HEK293 (cell line): ENCODE data around the gene RBM39.

Experiments used
- GLIS2 ChIP-seq: fragments of 450-650 bp; formaldehyde crosslinking; IDR thresholded peaks from 2 replicates; pipeline ENCODE4 v1.5.1; 2016; ENCODE audit warnings: missing biosample characterization, missing genetic modification characterization
- KLF1 ChIP-seq: fragments of 450-650 bp; formaldehyde crosslinking; IDR thresholded peaks from 2 replicates; pipeline ENCODE4 v1.5.1; 2016; ENCODE audit warnings: missing biosample characterization, missing genetic modification characterization
- KLF10 ChIP-seq: fragments of 450-650 bp; IDR thresholded peaks from 2 replicates; pipeline ENCODE4 v1.5.1; 2018; ENCODE audit warnings: missing biosample characterization, mild to moderate bottlenecking, missing genetic modification characterization
- KLF16 ChIP-seq: fragments of 450-650 bp; formaldehyde crosslinking; IDR thresholded peaks from 2 replicates; pipeline ENCODE4 v1.5.1; 2017; ENCODE audit warnings: missing biosample characterization, missing genetic modification characterization
- KLF7 ChIP-seq: fragments of 450-650 bp; formaldehyde crosslinking; IDR thresholded peaks from 2 replicates; pipeline ENCODE4 v1.5.1; 2016; ENCODE audit warnings: missing biosample characterization, missing genetic modification characterization, borderline replicate concordance
- KLF8 ChIP-seq: fragments of 450-650 bp; formaldehyde crosslinking; IDR thresholded peaks from 2 replicates; pipeline ENCODE4 v1.5.1; 2016; ENCODE audit warnings: missing biosample characterization, missing genetic modification characterization
- KLF9 ChIP-seq: fragments of 450-650 bp; formaldehyde crosslinking; IDR thresholded peaks from 2 replicates; pipeline ENCODE4 v1.5.1; 2016; ENCODE audit warnings: missing biosample characterization, missing genetic modification characterization, low read depth
- SP7 ChIP-seq: fragments of 450-650 bp; formaldehyde crosslinking; IDR thresholded peaks from 2 replicates; pipeline ENCODE4 v1.5.1; 2016; ENCODE audit warnings: missing biosample characterization, missing genetic modification characterization
- TCF7L2 ChIP-seq: IDR thresholded peaks from 2 replicates; pipeline ENCODE4 v1.6.1; 2011; ENCODE audit warnings: low read depth, mild to moderate bottlenecking, inconsistent platforms, low read length, moderate library complexity, borderline replicate concordance
- YY2 ChIP-seq: fragments of 450-650 bp; formaldehyde crosslinking; IDR thresholded peaks from 2 replicates; pipeline ENCODE4 v1.5.1; 2016; ENCODE audit warnings: missing biosample characterization, missing genetic modification characterization
- ZBTB8A ChIP-seq: fragments of 450-650 bp; formaldehyde crosslinking; IDR thresholded peaks from 2 replicates; pipeline ENCODE4 v1.5.1; 2016; ENCODE audit warnings: missing biosample characterization, missing genetic modification characterization
- ZEB2 ChIP-seq: fragments of 450-650 bp; formaldehyde crosslinking; IDR thresholded peaks from 2 replicates; pipeline ENCODE4 v1.5.1; 2016; ENCODE audit warnings: missing biosample characterization, missing genetic modification characterization
- ZNF121 ChIP-seq: fragments of 450-650 bp; formaldehyde crosslinking; IDR thresholded peaks from 2 replicates; pipeline ENCODE4 v1.5.1; 2016; ENCODE audit warnings: missing biosample characterization, missing genetic modification characterization
- ZNF19 ChIP-seq: fragments of 450-650 bp; formaldehyde crosslinking; IDR thresholded peaks from 2 replicates; pipeline ENCODE4; 2016; ENCODE audit warnings: missing biosample characterization, missing genetic modification characterization, low read depth
- ZNF2 ChIP-seq: fragments of 450-650 bp; formaldehyde crosslinking; IDR thresholded peaks from 2 replicates; pipeline ENCODE4 v1.5.1; 2016; ENCODE audit warnings: missing biosample characterization, missing genetic modification characterization
- ZNF302 ChIP-seq: fragments of 450-650 bp; formaldehyde crosslinking; IDR thresholded peaks from 2 replicates; pipeline ENCODE4 v1.5.1; 2016; ENCODE audit warnings: missing biosample characterization, missing genetic modification characterization, low read depth
- ZNF394 ChIP-seq: fragments of 450-650 bp; formaldehyde crosslinking; IDR thresholded peaks from 2 replicates; pipeline ENCODE4 v1.5.1; 2016; ENCODE audit warnings: missing biosample characterization, missing genetic modification characterization, mild to moderate bottlenecking, moderate library complexity, borderline replicate concordance
- ZNF521 ChIP-seq: fragments of 450-650 bp; formaldehyde crosslinking; IDR thresholded peaks from 2 replicates; pipeline ENCODE4 v1.5.1; 2017; ENCODE audit warnings: missing biosample characterization, mild to moderate bottlenecking, missing genetic modification characterization
- ZNF529 ChIP-seq: fragments of 450-650 bp; formaldehyde crosslinking; IDR thresholded peaks from 2 replicates; pipeline ENCODE4 v1.5.1; 2017; ENCODE audit warnings: missing genetic modification characterization, missing biosample characterization; ENCODE audit not compliant: insufficient replicate concordance
- ZNF596 ChIP-seq: fragments of 450-650 bp; IDR thresholded peaks from 2 replicates; pipeline ENCODE4 v1.5.0; 2018; ENCODE audit warnings: missing biosample characterization, mild to moderate bottlenecking, missing genetic modification characterization, moderate library complexity
- ZNF707 ChIP-seq: fragments of 450-650 bp; formaldehyde crosslinking; IDR thresholded peaks from 2 replicates; pipeline ENCODE4 v1.5.1; 2016; ENCODE audit warnings: missing biosample characterization, missing genetic modification characterization
- ZNF76 ChIP-seq: fragments of 450-650 bp; formaldehyde crosslinking; IDR thresholded peaks from 2 replicates; pipeline ENCODE4; 2016; ENCODE audit warnings: low read depth, missing biosample characterization, missing genetic modification characterization, borderline replicate concordance
- ZNF791 ChIP-seq: fragments of 450-650 bp; formaldehyde crosslinking; IDR thresholded peaks from 2 replicates; pipeline ENCODE4 v1.5.1; 2016; ENCODE audit warnings: missing biosample characterization, missing genetic modification characterization
- ZSCAN23 ChIP-seq: fragments of 450-650 bp; formaldehyde crosslinking; IDR thresholded peaks from 2 replicates; pipeline ENCODE4 v1.5.1; 2016; ENCODE audit warnings: missing biosample characterization, missing genetic modification characterization
- TF ChIP-seq, protein P1 (sequence below): fragments of 450-650 bp; formaldehyde crosslinking; IDR thresholded peaks from 2 replicates; pipeline ENCODE4 v1.5.1; 2017; ENCODE audit warnings: missing biosample characterization, missing genetic modification characterization
- TF ChIP-seq, protein P2 (sequence below): fragments of 450-650 bp; formaldehyde crosslinking; IDR thresholded peaks from 2 replicates; pipeline ENCODE4 v1.5.1; 2016; ENCODE audit warnings: missing biosample characterization, missing genetic modification characterization, borderline replicate concordance
- TF ChIP-seq, protein P3 (sequence below): fragments of 450-650 bp; formaldehyde crosslinking; IDR thresholded peaks from 2 replicates; pipeline ENCODE4 v1.5.1; 2016; ENCODE audit warnings: missing biosample characterization, missing genetic modification characterization
- TF ChIP-seq, protein P4 (sequence below): fragments of 450-650 bp; formaldehyde crosslinking; IDR thresholded peaks from 2 replicates; pipeline ENCODE4 v1.5.1; 2016; ENCODE audit warnings: missing biosample characterization, missing genetic modification characterization
- TF ChIP-seq, protein P5 (sequence below): fragments of 450-650 bp; formaldehyde crosslinking; IDR thresholded peaks from 2 replicates; pipeline ENCODE4 v1.5.1; 2017; ENCODE audit warnings: missing biosample characterization, missing genetic modification characterization

The RBM39 gene

DNA sequence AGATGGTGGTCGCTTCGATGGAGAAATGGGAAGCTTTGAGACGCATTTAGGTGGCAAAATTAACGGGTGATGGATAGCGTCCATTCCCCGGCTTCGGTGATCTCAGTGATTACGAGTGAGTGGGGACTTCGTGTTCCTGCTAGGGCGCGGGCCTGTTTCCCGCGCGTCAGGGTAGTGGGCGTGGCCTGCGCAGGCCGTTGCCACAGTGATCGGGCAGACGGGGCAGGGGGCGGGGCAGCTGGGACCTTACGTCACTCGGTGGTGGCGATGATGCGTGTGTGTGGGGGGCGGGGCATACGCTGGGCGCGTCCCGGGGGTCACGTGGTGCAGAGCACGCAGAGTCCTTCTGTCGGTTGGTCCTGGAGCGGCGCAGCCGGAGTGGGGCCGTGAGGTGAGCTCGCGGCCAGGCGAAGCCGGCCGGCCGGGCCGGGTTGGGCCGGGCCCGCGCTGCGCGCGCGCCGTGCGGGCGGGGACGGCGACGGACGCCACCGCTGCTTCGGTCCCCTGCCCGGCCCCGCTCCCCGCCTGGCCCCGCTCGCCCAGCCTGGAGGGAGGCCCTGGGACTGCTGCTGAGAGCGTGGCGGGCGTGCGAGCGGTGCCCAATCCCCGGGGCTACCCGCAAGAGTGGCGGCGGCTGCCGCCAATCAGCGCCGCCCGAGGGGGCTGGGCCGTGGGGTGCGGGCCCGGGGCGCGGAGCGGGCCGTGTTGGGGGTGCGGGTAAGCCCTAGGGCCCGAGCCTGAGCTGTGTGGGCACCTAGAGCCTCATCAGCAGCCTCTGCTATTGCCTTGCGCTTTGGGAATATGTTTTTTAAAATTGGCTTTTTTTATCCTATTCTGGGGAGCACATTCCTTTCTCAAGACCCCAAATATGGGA, 29.9 kb upstream of the RBM39 start, which contains the start of gene PHF20 (continued):
- TF ChIP-seq, protein P1, sequence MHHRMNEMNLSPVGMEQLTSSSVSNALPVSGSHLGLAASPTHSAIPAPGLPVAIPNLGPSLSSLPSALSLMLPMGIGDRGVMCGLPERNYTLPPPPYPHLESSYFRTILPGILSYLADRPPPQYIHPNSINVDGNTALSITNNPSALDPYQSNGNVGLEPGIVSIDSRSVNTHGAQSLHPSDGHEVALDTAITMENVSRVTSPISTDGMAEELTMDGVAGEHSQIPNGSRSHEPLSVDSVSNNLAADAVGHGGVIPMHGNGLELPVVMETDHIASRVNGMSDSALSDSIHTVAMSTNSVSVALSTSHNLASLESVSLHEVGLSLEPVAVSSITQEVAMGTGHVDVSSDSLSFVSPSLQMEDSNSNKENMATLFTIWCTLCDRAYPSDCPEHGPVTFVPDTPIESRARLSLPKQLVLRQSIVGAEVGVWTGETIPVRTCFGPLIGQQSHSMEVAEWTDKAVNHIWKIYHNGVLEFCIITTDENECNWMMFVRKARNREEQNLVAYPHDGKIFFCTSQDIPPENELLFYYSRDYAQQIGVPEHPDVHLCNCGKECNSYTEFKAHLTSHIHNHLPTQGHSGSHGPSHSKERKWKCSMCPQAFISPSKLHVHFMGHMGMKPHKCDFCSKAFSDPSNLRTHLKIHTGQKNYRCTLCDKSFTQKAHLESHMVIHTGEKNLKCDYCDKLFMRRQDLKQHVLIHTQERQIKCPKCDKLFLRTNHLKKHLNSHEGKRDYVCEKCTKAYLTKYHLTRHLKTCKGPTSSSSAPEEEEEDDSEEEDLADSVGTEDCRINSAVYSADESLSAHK = 0 out of 2 replicates have a peak, but pooled peaks have one; percentile 61
- no peak for TF ChIP-seq TCF7L2
- no peak; the same call in 1 of the 2 replicates for TF ChIP-seq ZNF394 (tag by site-specific recombination)
- TF ChIP-seq, protein P2, sequence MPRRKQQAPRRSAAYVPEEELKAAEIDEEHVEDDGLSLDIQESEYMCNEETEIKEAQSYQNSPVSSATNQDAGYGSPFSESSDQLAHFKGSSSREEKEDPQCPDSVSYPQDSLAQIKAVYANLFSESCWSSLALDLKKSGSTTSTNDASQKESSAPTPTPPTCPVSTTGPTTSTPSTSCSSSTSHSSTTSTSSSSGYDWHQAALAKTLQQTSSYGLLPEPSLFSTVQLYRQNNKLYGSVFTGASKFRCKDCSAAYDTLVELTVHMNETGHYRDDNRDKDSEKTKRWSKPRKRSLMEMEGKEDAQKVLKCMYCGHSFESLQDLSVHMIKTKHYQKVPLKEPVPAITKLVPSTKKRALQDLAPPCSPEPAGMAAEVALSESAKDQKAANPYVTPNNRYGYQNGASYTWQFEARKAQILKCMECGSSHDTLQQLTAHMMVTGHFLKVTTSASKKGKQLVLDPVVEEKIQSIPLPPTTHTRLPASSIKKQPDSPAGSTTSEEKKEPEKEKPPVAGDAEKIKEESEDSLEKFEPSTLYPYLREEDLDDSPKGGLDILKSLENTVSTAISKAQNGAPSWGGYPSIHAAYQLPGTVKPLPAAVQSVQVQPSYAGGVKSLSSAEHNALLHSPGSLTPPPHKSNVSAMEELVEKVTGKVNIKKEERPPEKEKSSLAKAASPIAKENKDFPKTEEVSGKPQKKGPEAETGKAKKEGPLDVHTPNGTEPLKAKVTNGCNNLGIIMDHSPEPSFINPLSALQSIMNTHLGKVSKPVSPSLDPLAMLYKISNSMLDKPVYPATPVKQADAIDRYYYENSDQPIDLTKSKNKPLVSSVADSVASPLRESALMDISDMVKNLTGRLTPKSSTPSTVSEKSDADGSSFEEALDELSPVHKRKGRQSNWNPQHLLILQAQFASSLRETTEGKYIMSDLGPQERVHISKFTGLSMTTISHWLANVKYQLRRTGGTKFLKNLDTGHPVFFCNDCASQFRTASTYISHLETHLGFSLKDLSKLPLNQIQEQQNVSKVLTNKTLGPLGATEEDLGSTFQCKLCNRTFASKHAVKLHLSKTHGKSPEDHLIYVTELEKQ (tag by site-specific recombination) = no peak
- TF ChIP-seq ZNF791 (tag by site-specific recombination) = no peak
- peak; percentile 79 for TF ChIP-seq KLF10 (tag by site-specific recombination)
- peak; percentile 74; the same call in 1 of the 2 replicates for TF ChIP-seq ZNF302
- TF ChIP-seq YY2 (tag by site-specific recombination) = 0 out of 2 replicates have a peak, but pooled peaks have one; percentile 40
- peak; percentile 92 for TF ChIP-seq KLF7 (tag by site-specific recombination)
- peak; percentile 74 for TF ChIP-seq ZBTB8A (tag by site-specific recombination)
- peak; percentile 62; the same call in 1 of the 2 replicates for TF ChIP-seq ZNF76 (tag by site-specific recombination)
- peak; percentile 83 for TF ChIP-seq ZNF596 (tag by site-specific recombination)
- no peak for TF ChIP-seq ZNF121 (tag by site-specific recombination)
- TF ChIP-seq ZEB2 (tag by site-specific recombination) = peak; percentile 69; the same call in 1 of the 2 replicates
- no peak for TF ChIP-seq ZNF19
- peak; percentile 73; the same call in 1 of the 2 replicates for TF ChIP-seq ZSCAN23 (tag by site-specific recombination)
- TF ChIP-seq, protein P3, sequence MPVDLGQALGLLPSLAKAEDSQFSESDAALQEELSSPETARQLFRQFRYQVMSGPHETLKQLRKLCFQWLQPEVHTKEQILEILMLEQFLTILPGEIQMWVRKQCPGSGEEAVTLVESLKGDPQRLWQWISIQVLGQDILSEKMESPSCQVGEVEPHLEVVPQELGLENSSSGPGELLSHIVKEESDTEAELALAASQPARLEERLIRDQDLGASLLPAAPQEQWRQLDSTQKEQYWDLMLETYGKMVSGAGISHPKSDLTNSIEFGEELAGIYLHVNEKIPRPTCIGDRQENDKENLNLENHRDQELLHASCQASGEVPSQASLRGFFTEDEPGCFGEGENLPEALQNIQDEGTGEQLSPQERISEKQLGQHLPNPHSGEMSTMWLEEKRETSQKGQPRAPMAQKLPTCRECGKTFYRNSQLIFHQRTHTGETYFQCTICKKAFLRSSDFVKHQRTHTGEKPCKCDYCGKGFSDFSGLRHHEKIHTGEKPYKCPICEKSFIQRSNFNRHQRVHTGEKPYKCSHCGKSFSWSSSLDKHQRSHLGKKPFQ (tag by site-specific recombination) = peak; percentile 48; the same call in 1 of the 2 replicates
- TF ChIP-seq KLF9 (tag by site-specific recombination) = peak; percentile 99
- TF ChIP-seq SP7 = peak; percentile 83; the same call in 1 of the 2 replicates
- TF ChIP-seq ZNF2 = peak; percentile 83
- TF ChIP-seq KLF16 (tag by site-specific recombination) = peak; percentile 88
- TF ChIP-seq ZNF707 (tag by site-specific recombination) = 0 out of 2 replicates have a peak, but pooled peaks have one; percentile 48
- TF ChIP-seq, protein P4, sequence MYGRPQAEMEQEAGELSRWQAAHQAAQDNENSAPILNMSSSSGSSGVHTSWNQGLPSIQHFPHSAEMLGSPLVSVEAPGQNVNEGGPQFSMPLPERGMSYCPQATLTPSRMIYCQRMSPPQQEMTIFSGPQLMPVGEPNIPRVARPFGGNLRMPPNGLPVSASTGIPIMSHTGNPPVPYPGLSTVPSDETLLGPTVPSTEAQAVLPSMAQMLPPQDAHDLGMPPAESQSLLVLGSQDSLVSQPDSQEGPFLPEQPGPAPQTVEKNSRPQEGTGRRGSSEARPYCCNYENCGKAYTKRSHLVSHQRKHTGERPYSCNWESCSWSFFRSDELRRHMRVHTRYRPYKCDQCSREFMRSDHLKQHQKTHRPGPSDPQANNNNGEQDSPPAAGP (tag by site-specific recombination) = peak; percentile 88
- TF ChIP-seq, protein P5, sequence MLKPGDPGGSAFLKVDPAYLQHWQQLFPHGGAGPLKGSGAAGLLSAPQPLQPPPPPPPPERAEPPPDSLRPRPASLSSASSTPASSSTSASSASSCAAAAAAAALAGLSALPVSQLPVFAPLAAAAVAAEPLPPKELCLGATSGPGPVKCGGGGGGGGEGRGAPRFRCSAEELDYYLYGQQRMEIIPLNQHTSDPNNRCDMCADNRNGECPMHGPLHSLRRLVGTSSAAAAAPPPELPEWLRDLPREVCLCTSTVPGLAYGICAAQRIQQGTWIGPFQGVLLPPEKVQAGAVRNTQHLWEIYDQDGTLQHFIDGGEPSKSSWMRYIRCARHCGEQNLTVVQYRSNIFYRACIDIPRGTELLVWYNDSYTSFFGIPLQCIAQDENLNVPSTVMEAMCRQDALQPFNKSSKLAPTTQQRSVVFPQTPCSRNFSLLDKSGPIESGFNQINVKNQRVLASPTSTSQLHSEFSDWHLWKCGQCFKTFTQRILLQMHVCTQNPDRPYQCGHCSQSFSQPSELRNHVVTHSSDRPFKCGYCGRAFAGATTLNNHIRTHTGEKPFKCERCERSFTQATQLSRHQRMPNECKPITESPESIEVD = no peak
- TF ChIP-seq KLF8 = peak; percentile 62
- TF ChIP-seq KLF1 = peak; percentile 81
- no peak for TF ChIP-seq ZNF529 (tag by site-specific recombination)
- no peak for TF ChIP-seq ZNF521 (tag by site-specific recombination)
- TF ChIP-seq GLIS2 (tag by site-specific recombination) = peak; percentile 49
